Measurements from ENCODE around the gene OR51B4.
"Not testable (repeated sequence)": the region's sequence is repeated elsewhere in the genome, so short reads cannot be mapped to it uniquely, and the experiment has no call there.

GRCh38 chr11:5254023-5254422 is 47.7 kb downstream of the OR51B4 start:
- not testable (repeated sequence) for TF ChIP-seq SP1 (IDR thresholded peaks at IDR 0.05; ENCODE audit: low read depth); RAD21 (IDR thresholded peaks at IDR 0.05; ENCODE audit: low read depth); MAX (IDR thresholded peaks at IDR 0.05); EZH2phosphoT487 (IDR thresholded peaks at IDR 0.05; ENCODE audit: borderline replicate concordance); POLR2A (IDR thresholded peaks at IDR 0.05; ENCODE audit: borderline replicate concordance, extremely low read depth, insufficient read depth, insufficient read length); POLR2AphosphoS5 (IDR thresholded peaks at IDR 0.05; ENCODE audit: low read depth, low read length); CEBPB (IDR thresholded peaks at IDR 0.05; ENCODE audit: low read depth); ATF3 (IDR thresholded peaks at IDR 0.05); EZH2 (IDR thresholded peaks at IDR 0.05); ELF1 (IDR thresholded peaks at IDR 0.05; ENCODE audit: borderline replicate concordance, low read depth); ZBTB33 (IDR thresholded peaks at IDR 0.05; ENCODE audit: extremely low read depth, insufficient replicate concordance, low read length)
- TF ChIP-seq, protein P1, sequence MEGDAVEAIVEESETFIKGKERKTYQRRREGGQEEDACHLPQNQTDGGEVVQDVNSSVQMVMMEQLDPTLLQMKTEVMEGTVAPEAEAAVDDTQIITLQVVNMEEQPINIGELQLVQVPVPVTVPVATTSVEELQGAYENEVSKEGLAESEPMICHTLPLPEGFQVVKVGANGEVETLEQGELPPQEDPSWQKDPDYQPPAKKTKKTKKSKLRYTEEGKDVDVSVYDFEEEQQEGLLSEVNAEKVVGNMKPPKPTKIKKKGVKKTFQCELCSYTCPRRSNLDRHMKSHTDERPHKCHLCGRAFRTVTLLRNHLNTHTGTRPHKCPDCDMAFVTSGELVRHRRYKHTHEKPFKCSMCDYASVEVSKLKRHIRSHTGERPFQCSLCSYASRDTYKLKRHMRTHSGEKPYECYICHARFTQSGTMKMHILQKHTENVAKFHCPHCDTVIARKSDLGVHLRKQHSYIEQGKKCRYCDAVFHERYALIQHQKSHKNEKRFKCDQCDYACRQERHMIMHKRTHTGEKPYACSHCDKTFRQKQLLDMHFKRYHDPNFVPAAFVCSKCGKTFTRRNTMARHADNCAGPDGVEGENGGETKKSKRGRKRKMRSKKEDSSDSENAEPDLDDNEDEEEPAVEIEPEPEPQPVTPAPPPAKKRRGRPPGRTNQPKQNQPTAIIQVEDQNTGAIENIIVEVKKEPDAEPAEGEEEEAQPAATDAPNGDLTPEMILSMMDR (IDR thresholded peaks at IDR 0.05 in 2 of 3, conservative IDR thresholded peaks at IDR 0.05 in 1 of 3; ENCODE audit: borderline replicate concordance in 1 of 3, insufficient read depth in 1 of 3, low read depth in 2 of 3, low read length in 2 of 3), result not testable (repeated sequence)
